Measurements from ENCODE around the gene TBCE. TPM values are rescaled to one million over a fixed set of nuclear protein-coding genes. Genes with fewer than 3 reads are reported as not detected.

TBCE gene
- total and polyA plus RNA-seq, 9 of the 15 experiments (the other 6 are each of a cell fraction or from before 2014, with no cell fraction given): 52.6 to 92.1 (median 82.1) TPM

DNA sequence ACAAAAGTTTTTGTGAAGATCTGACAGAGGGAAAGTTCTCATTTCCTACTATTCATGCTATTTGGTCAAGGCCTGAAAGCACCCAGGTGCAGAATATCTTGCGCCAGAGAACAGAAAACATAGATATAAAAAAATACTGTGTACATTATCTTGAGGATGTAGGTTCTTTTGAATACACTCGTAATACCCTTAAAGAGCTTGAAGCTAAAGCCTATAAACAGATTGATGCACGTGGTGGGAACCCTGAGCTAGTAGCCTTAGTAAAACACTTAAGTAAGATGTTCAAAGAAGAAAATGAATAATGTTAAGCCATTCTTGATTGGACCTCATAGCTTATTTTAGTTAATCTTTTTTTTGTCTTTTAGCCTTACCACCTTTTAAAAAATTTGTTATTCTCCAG lies 24.8 kb upstream of the TBCE start:
- Histone ChIP-seq H3K4me2 (ENCODE audit: insufficient read depth, low read length) (no peak overlapping the region), H3K79me2 (ENCODE audit: control insufficient read depth, insufficient read depth, low read length) (no peaks in the 10 kb centered on the region), H4K20me1 (replicated peaks; ENCODE audit: control insufficient read depth, insufficient read depth, low read length) (no peaks in the 10 kb centered on the region), H2AFZ (ENCODE audit: low read depth, low read length) (no peak overlapping the region), H3K4me3 (no peak overlapping the region), H3K9me1 (ENCODE audit: control insufficient read depth, insufficient read depth, low read length) (no peaks in the 10 kb centered on the region), H3K4me1 (replicated peaks in 1 of 2; ENCODE audit: control insufficient read depth in 2 of 2, insufficient read depth in 2 of 2, low read length in 2 of 2) (no peaks in the 10 kb centered on the region), H3K9me3 (replicated peaks; ENCODE audit: control insufficient read depth, insufficient read depth, low read depth, low read length) (no peaks in the 10 kb centered on the region), H3K36me3 (ENCODE audit: control insufficient read depth, insufficient read depth, low read length) (peaks cover 37% of the 10 kb centered on the region), H3K27ac (ENCODE audit: extremely low read depth, low read depth, low read length) (no peak overlapping the region), H3K9ac (ENCODE audit: insufficient read depth in 1 of 2, low read depth in 2 of 2, low read length in 2 of 2) (no peak overlapping the region), H3K27me3 (ENCODE audit: control insufficient read depth in 2 of 2, insufficient read depth in 2 of 2, low read length in 2 of 2) (no peaks in the 10 kb centered on the region)
- intact Hi-C loops (cut with micrococcal nuclease) (no loop called here), in situ Hi-C loops (cut with MboI) (no loop called here)
- 87% methylated on average over 3 of the region's 3 CpGs for WGBS (ENCODE audit: insufficient coverage, low coverage, missing lambda C conversion rate)
- BruUV-seq (replicated peaks): TSS peak; percentile 42
- no peak for TF ChIP-seq ZNF408 (CRISPR knock-in tag; IDR thresholded peaks at IDR 0.05; ENCODE audit: low read depth)
- TF ChIP-seq, protein P1, sequence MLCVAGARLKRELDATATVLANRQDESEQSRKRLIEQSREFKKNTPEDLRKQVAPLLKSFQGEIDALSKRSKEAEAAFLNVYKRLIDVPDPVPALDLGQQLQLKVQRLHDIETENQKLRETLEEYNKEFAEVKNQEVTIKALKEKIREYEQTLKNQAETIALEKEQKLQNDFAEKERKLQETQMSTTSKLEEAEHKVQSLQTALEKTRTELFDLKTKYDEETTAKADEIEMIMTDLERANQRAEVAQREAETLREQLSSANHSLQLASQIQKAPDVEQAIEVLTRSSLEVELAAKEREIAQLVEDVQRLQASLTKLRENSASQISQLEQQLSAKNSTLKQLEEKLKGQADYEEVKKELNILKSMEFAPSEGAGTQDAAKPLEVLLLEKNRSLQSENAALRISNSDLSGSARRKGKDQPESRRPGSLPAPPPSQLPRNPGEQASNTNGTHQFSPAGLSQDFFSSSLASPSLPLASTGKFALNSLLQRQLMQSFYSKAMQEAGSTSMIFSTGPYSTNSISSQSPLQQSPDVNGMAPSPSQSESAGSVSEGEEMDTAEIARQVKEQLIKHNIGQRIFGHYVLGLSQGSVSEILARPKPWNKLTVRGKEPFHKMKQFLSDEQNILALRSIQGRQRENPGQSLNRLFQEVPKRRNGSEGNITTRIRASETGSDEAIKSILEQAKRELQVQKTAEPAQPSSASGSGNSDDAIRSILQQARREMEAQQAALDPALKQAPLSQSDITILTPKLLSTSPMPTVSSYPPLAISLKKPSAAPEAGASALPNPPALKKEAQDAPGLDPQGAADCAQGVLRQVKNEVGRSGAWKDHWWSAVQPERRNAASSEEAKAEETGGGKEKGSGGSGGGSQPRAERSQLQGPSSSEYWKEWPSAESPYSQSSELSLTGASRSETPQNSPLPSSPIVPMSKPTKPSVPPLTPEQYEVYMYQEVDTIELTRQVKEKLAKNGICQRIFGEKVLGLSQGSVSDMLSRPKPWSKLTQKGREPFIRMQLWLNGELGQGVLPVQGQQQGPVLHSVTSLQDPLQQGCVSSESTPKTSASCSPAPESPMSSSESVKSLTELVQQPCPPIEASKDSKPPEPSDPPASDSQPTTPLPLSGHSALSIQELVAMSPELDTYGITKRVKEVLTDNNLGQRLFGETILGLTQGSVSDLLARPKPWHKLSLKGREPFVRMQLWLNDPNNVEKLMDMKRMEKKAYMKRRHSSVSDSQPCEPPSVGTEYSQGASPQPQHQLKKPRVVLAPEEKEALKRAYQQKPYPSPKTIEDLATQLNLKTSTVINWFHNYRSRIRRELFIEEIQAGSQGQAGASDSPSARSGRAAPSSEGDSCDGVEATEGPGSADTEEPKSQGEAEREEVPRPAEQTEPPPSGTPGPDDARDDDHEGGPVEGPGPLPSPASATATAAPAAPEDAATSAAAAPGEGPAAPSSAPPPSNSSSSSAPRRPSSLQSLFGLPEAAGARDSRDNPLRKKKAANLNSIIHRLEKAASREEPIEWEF (CRISPR knock-in tag; IDR thresholded peaks at IDR 0.05): no peak
- FAIRE-seq: no peak
- DNase-seq (ENCODE audit: extremely low read depth in 1 of 4, low spot score in 3 of 4): no peak
- ATAC-seq: no peak
- ChIA-PET POLR2A (interaction anchor here (1.3 to 1.7 kb wide), 4 partner anchors 12 to 25 kb away, joined by 4 to 8 read pairs (median 6); partner anchors contain the start of genes ARID4B, GGPS1 and TBCE), CTCF (ENCODE audit: low intra/inter-chr PET ratio) (no interaction called here)
